Measurements from ENCODE around the gene KLHL17.
"Not testable (repeated sequence)": the region's sequence is repeated elsewhere in the genome, so short reads cannot be mapped to it uniquely, and the experiment has no call there.

KLHL17 gene

GRCh38 chr1:937521-937920 is 22.9 kb upstream of the KLHL17 start:
- DNase-seq (ENCODE audit: low read depth) = no peak

- DNase-seq (ENCODE audit: low read depth) = no peak
Observed at GRCh38 chr1:938088-938683, 22.2 kb upstream of the KLHL17 start.

- DNase-seq (ENCODE audit: low read depth) = no peak
Observed at GRCh38 chr1:938711-939489, 21.5 kb upstream of the KLHL17 start.

GRCh38 chr1:939511-940106 is 20.8 kb upstream of the KLHL17 start:
- DNase-seq (ENCODE audit: low read depth) = no peak

- no peak for DNase-seq (ENCODE audit: low read depth)
Observed at GRCh38 chr1:940107-941014, 20.0 kb upstream of the KLHL17 start.

GRCh38 chr1:941015-941587 is 19.3 kb upstream of the KLHL17 start:
- no peak for DNase-seq (ENCODE audit: low read depth)

GRCh38 chr1:941588-942383 is 18.6 kb upstream of the KLHL17 start:
- no peak for DNase-seq (ENCODE audit: low read depth)

GRCh38 chr1:942411-942821 is 18.0 kb upstream of the KLHL17 start:
- no peak for DNase-seq (ENCODE audit: low read depth)

GRCh38 chr1:942864-943533 is 17.4 kb upstream of the KLHL17 start:
- no peak for DNase-seq (ENCODE audit: low read depth)

GRCh38 chr1:943545-944340 is 16.6 kb upstream of the KLHL17 start:
- DNase-seq (ENCODE audit: low read depth) = no peak

- DNase-seq (ENCODE audit: low read depth) = no peak
Observed at GRCh38 chr1:944341-945325, 15.8 kb upstream of the KLHL17 start.

- DNase-seq (ENCODE audit: low read depth) = no peak
Observed at GRCh38 chr1:945688-946556, 14.5 kb upstream of the KLHL17 start.

GRCh38 chr1:946811-947210 is 13.6 kb upstream of the KLHL17 start:
- DNase-seq (ENCODE audit: low read depth) = not testable (repeated sequence)

GRCh38 chr1:947958-948357 is 12.4 kb upstream of the KLHL17 start:
- no peak for DNase-seq (ENCODE audit: low read depth)

GRCh38 chr1:950268-950667 is 10.1 kb upstream of the KLHL17 start:
- DNase-seq (ENCODE audit: low read depth) = no peak

GRCh38 chr1:950881-951280 is 9.5 kb upstream of the KLHL17 start:
- no peak for DNase-seq (ENCODE audit: low read depth)

GRCh38 chr1:951364-951763 is 9.0 kb upstream of the KLHL17 start:
- DNase-seq (ENCODE audit: low read depth) = no peak

- no peak for DNase-seq (ENCODE audit: low read depth)
Observed at GRCh38 chr1:952201-952600, 8.2 kb upstream of the KLHL17 start.

Data from stimulated activated CD8-positive, alpha-beta memory T cell treated with anti-CD3 and anti-CD28 coated beads, Interleukin-7, amount 100 ng/mL, for 24 hours (primary cell).